ENCODE measurements around the gene MAML2. TPM values are rescaled to one million over a fixed set of nuclear protein-coding genes. Genes with fewer than 3 reads are reported as not detected.

The MAML2 gene
- total and polyA plus RNA-seq, 2 of the 8 experiments (the other 6 are each of a cell fraction or from before 2014, with no cell fraction given), result 3.8 to 6.6 TPM

GRCh38 chr11:96061069-96061468 is 281.9 kb downstream of the MAML2 start:
- no peak overlapping the region for H2BK5ac ChIP-seq (ENCODE audit: low read depth, low read length)
- CTCF ChIA-PET (ENCODE audit: partially characterized antibody), result no interaction called here
- DNase-seq (ENCODE audit: low read depth in 1 of 2, low spot score in 2 of 2), result no peak
- H2BK12ac ChIP-seq (ENCODE audit: low read depth, low read length), result no peak overlapping the region
- no peak overlapping the region for H2BK120ac ChIP-seq (replicated peaks; ENCODE audit: low read depth, low read length)
- H3K9me3 ChIP-seq (ENCODE audit: insufficient read depth in 2 of 2, low read depth in 1 of 2, low read length in 1 of 2), result no peaks in the 10 kb centered on the region
- H3K4me3 ChIP-seq (ENCODE audit: extremely low read depth in 1 of 4, insufficient read depth in 2 of 4, low read depth in 3 of 4, low read length in 4 of 4), result no peak overlapping the region
- H3K4me2 ChIP-seq (ENCODE audit: insufficient read depth in 1 of 2, low read depth in 2 of 2, low read length in 2 of 2), result no peak overlapping the region
- H3K4ac ChIP-seq (replicated peaks; ENCODE audit: insufficient read length, low read depth, low read length), result no peak overlapping the region
- POLR2A ChIA-PET (ENCODE audit: partially characterized antibody), result interaction anchor here (0.5 kb wide), 1 partner anchor 105 kb away, joined by 3 read pairs; no protein-coding TSS in a partner anchor
- no peak overlapping the region for H4K5ac ChIP-seq (ENCODE audit: insufficient read length, low read depth, low read length)
- TF ChIP-seq SP1 (IDR thresholded peaks at IDR 0.05; ENCODE audit: low read depth, low read length) (no peak), BRCA1 (IDR thresholded peaks at IDR 0.05; ENCODE audit: low read depth, low read length) (no peak), KDM4A (IDR thresholded peaks at IDR 0.05; ENCODE audit: low read depth, low read length, severe bottlenecking) (no peak), ASH2L (IDR thresholded peaks at IDR 0.05; ENCODE audit: low read length) (no peak), ATF3 (IDR thresholded peaks at IDR 0.05; ENCODE audit: insufficient read depth, low read depth, low read length) (no peak), NRF1 (IDR thresholded peaks at IDR 0.05; ENCODE audit: low read depth, low read length) (no peak), RFX5 (IDR thresholded peaks at IDR 0.05; ENCODE audit: borderline replicate concordance, low read depth, low read length) (no peak), MAFK (IDR thresholded peaks at IDR 0.05; ENCODE audit: low read depth, low read length) (no peak)
- no peak overlapping the region for H2BK20ac ChIP-seq (ENCODE audit: low read length)
- 95% methylated on average over 2 of the region's 2 CpGs; no CpG with 5 or more reads in 1 of the 2 experiments for WGBS, 2 experiments (ENCODE audit: extremely low coverage in 1 of 2, insufficient coverage in 1 of 2, insufficient read length in 1 of 2, insufficient replicate concordance in 2 of 2, low coverage in 1 of 2, low lambda C conversion rate in 2 of 2, missing lambda C conversion rate in 1 of 2)
- H4K8ac ChIP-seq (ENCODE audit: extremely low read depth, insufficient read depth, low read length), result no peak overlapping the region
- no peak overlapping the region for H3K9ac ChIP-seq (replicated peaks in 1 of 4; ENCODE audit: extremely low read depth in 1 of 4, low read depth in 3 of 4, low read length in 3 of 4)
- H2BK15ac ChIP-seq (ENCODE audit: low read length), result no peak overlapping the region
- H3K27me3 ChIP-seq (replicated peaks in 1 of 4; ENCODE audit: control insufficient read depth in 3 of 4, extremely low read depth in 1 of 4, insufficient read depth in 3 of 4, low read length in 3 of 4), result peaks cover 0 to 1% (median 0%) of the 10 kb centered on the region in 4 experiments; a peak in 1 of 7 replicates
- no peak overlapping the region for H4K91ac ChIP-seq (replicated peaks; ENCODE audit: insufficient read length, low read length)
- H3K56ac ChIP-seq (replicated peaks; ENCODE audit: insufficient read length, low read depth, low read length), result no peak overlapping the region
- peaks cover 2% of the 10 kb centered on the region; the same call in 1 of the 2 replicates for H3K23me2 ChIP-seq (ENCODE audit: low read depth, low read length)
- H2AFZ ChIP-seq (ENCODE audit: low read length), result no peak overlapping the region
- H3K36me3 ChIP-seq (ENCODE audit: control insufficient read depth in 2 of 4, insufficient read depth in 4 of 4, low read length in 3 of 4), result no peaks in the 10 kb centered on the region
- no peak for FAIRE-seq
- H3K4me1 ChIP-seq (replicated peaks in 1 of 4; ENCODE audit: control insufficient read depth in 3 of 4, insufficient read depth in 4 of 4, low read length in 3 of 4), result peaks cover 0 to 4% (median under 1%) of the 10 kb centered on the region in 4 experiments; a peak in 2 of 7 replicates
- H2AK5ac ChIP-seq (ENCODE audit: low read depth, low read length), result no peak overlapping the region
- H3K79me2 ChIP-seq (ENCODE audit: control insufficient read depth in 1 of 2, insufficient read depth in 2 of 2, low read length in 2 of 2), result no peaks in the 10 kb centered on the region
- H3K79me1 ChIP-seq (ENCODE audit: low read depth, low read length), result no peaks in the 10 kb centered on the region
- no peak overlapping the region for H3K27ac ChIP-seq (ENCODE audit: low read depth, low read length)
- no peak overlapping the region for H3K14ac ChIP-seq (ENCODE audit: insufficient read length)
- H3K18ac ChIP-seq (ENCODE audit: extremely low read depth, low read length), result no peak overlapping the region
- no peak overlapping the region for H3K23ac ChIP-seq (ENCODE audit: insufficient read length)
- H4K20me1 ChIP-seq (replicated peaks in 1 of 2; ENCODE audit: control insufficient read depth in 1 of 2, insufficient read depth in 2 of 2, low read length in 2 of 2), result no peaks in the 10 kb centered on the region
